ENCODE data around the gene PLEKHA5. TPM values are rescaled to one million over a fixed set of nuclear protein-coding genes. Genes with fewer than 3 reads are reported as not detected.

The PLEKHA5 gene
- total and polyA plus RNA-seq, 3 donors from 2014 or later: 22.4 to 37.5 (median 34.8) TPM

GRCh38 chr12:19144985-19145384 is 15.5 kb downstream of the PLEKHA5 start:
- Histone ChIP-seq H3K27ac (no peak overlapping the region), H3K27me3 (no peaks in the 10 kb centered on the region), H3K4me1 (no peaks in the 10 kb centered on the region), H3K36me3 (ENCODE audit: low read depth, missing control alignments) (no peaks in the 10 kb centered on the region), H3K4me3 (no peak overlapping the region), H3K9me3 (no peaks in the 10 kb centered on the region)
- intact Hi-C loops (cut with DNase I; ENCODE audit: low total_unique reads): no loop called here
- TF ChIP-seq CTCF (IDR thresholded peaks at IDR 0.05) (no peak), POLR2A (IDR thresholded peaks at IDR 0.05) (no peak)
- no peak for DNase-seq
- WGBS, 2 donors: 71 to 84% methylated on average over 2 of the region's 2 CpGs

GRCh38 chr12:19148860-19149259 is 19.3 kb downstream of the PLEKHA5 start:
- DNase-seq: no peak
- Histone ChIP-seq H3K4me1 (no peaks in the 10 kb centered on the region), H3K27ac (no peak overlapping the region), H3K36me3 (ENCODE audit: low read depth, missing control alignments) (no peaks in the 10 kb centered on the region), H3K9me3 (no peaks in the 10 kb centered on the region), H3K27me3 (no peaks in the 10 kb centered on the region), H3K4me3 (no peak overlapping the region)
- TF ChIP-seq CTCF (IDR thresholded peaks at IDR 0.05): no peak
- TF ChIP-seq POLR2A (IDR thresholded peaks at IDR 0.05): no peak
- intact Hi-C loops (cut with DNase I; ENCODE audit: low total_unique reads): no loop called here

GRCh38 chr12:19150273-19150900 is 20.9 kb downstream of the PLEKHA5 start:
- H3K27ac ChIP-seq: no peak overlapping the region
- TF ChIP-seq CTCF (IDR thresholded peaks at IDR 0.05) (no peak), POLR2A (IDR thresholded peaks at IDR 0.05) (no peak)
- no peaks in the 10 kb centered on the region for H3K4me1 ChIP-seq
- no peaks in the 10 kb centered on the region for H3K9me3 ChIP-seq
- intact Hi-C loops (cut with DNase I; ENCODE audit: low total_unique reads): no loop called here
- no peak for DNase-seq
- no peaks in the 10 kb centered on the region for H3K36me3 ChIP-seq (ENCODE audit: low read depth, missing control alignments)
- no peaks in the 10 kb centered on the region for H3K27me3 ChIP-seq
- H3K4me3 ChIP-seq: no peak overlapping the region
- 78 to 91% methylated on average over 2 of the region's 2 CpGs for WGBS, 2 donors

- intact Hi-C loops (cut with DNase I; ENCODE audit: low total_unique reads): no loop called here
- H3K9me3 ChIP-seq: no peaks in the 10 kb centered on the region
- H3K4me3 ChIP-seq: no peak overlapping the region
- H3K36me3 ChIP-seq (ENCODE audit: low read depth, missing control alignments): no peaks in the 10 kb centered on the region
- H3K4me1 ChIP-seq: peaks cover 1% of the 10 kb centered on the region
- H3K27ac ChIP-seq: no peak overlapping the region
- no peak for TF ChIP-seq CTCF (IDR thresholded peaks at IDR 0.05)
- TF ChIP-seq POLR2A (IDR thresholded peaks at IDR 0.05): no peak
- DNase-seq: no peak
- WGBS, 2 donors: 89 to 92% methylated on average over 1 of the region's 1 CpG
- no peaks in the 10 kb centered on the region for H3K27me3 ChIP-seq
These were observed 21.8 kb downstream of the PLEKHA5 start for GRCh38 chr12:19151298-19151697.

- intact Hi-C loops (cut with DNase I; ENCODE audit: low total_unique reads): no loop called here
- Histone ChIP-seq H3K27me3 (no peaks in the 10 kb centered on the region), H3K36me3 (ENCODE audit: low read depth, missing control alignments) (no peaks in the 10 kb centered on the region), H3K4me3 (no peak overlapping the region), H3K27ac (no peak overlapping the region), H3K4me1 (peaks cover 4% of the 10 kb centered on the region), H3K9me3 (no peaks in the 10 kb centered on the region)
- no peak for DNase-seq
- TF ChIP-seq CTCF (IDR thresholded peaks at IDR 0.05) (no peak), POLR2A (IDR thresholded peaks at IDR 0.05) (no peak)
- 38 to 48% methylated on average over 2 of the region's 2 CpGs for WGBS, 2 donors
These were observed 23.9 kb downstream of the PLEKHA5 start for GRCh38 chr12:19153396-19153795.

Data from testis (tissue), 3 donors.